Measurements from ENCODE around the gene KMT2D. TPM values are rescaled to one million over a fixed set of nuclear protein-coding genes. Genes with fewer than 3 reads are reported as not detected.
A peak's percentile ranks its signal among the peaks of the same experiment; 100 is the strongest.

KMT2D gene
- total RNA-seq, 1 experiment from 2014 or later, result 41.9 TPM

DNA sequence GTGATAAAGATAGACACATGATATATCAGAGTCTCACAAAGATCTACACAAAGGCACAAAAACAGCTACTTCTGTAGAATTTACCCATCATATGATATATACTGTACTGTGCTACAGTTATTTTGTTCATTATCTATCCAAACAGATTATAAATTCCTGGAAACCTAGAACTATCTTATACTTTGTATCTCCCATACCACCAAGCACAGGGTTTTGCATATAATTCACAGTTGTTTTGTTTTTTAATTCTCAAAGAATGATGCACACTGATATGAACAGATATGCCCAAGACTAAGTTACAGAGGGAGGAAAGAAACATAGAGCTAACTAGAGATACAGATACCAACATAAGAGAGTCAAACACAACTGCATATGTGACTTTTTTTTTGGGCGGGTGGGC is 45.4 kb downstream of the KMT2D start:
- Histone ChIP-seq H3K4me1 (ENCODE audit: insufficient read depth, low read length) (peaks cover 18% of the 10 kb centered on the region), H4K20me1 (ENCODE audit: low read length) (no peaks in the 10 kb centered on the region), H3K27ac (ENCODE audit: low read length) (no peak overlapping the region), H3F3A (ENCODE audit: low read length, unreplicated experiment) (peaks cover 4% of the 10 kb centered on the region), H2AFZ (ENCODE audit: low read length) (no peak overlapping the region), H3K79me2 (ENCODE audit: low read length) (peaks cover 34% of the 10 kb centered on the region), H3K9me2 (replicated peaks; ENCODE audit: low read length) (no peaks in the 10 kb centered on the region), H3K4me3 (ENCODE audit: low read length) (no peak overlapping the region), H3K9ac (ENCODE audit: low read length) (no peak overlapping the region), H3K4me2 (ENCODE audit: low read length) (no peak overlapping the region), H3K27me3 (ENCODE audit: low read length) (no peaks in the 10 kb centered on the region), H3K9me3 (ENCODE audit: low read length) (no peaks in the 10 kb centered on the region), H3K36me3 (ENCODE audit: low read depth, low read length) (peaks cover 11% of the 10 kb centered on the region; the same call in 1 of the 2 replicates)
- BruUV-seq (replicated peaks), result no TSS peak
- TF ChIP-seq, protein P1, sequence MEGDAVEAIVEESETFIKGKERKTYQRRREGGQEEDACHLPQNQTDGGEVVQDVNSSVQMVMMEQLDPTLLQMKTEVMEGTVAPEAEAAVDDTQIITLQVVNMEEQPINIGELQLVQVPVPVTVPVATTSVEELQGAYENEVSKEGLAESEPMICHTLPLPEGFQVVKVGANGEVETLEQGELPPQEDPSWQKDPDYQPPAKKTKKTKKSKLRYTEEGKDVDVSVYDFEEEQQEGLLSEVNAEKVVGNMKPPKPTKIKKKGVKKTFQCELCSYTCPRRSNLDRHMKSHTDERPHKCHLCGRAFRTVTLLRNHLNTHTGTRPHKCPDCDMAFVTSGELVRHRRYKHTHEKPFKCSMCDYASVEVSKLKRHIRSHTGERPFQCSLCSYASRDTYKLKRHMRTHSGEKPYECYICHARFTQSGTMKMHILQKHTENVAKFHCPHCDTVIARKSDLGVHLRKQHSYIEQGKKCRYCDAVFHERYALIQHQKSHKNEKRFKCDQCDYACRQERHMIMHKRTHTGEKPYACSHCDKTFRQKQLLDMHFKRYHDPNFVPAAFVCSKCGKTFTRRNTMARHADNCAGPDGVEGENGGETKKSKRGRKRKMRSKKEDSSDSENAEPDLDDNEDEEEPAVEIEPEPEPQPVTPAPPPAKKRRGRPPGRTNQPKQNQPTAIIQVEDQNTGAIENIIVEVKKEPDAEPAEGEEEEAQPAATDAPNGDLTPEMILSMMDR (conservative IDR thresholded peaks at IDR 0.05; ENCODE audit: low read depth, low read length), result no peak
- no peak for TF ChIP-seq EZH2phosphoT487 (IDR thresholded peaks at IDR 0.05; ENCODE audit: borderline replicate concordance, low read length)
- no peak for TF ChIP-seq EZH2 (IDR thresholded peaks at IDR 0.05; ENCODE audit: low read length, unreplicated experiment)
- ATAC-seq (no peak), DNase-seq (no peak)
- ChIA-PET CTCF (interaction anchor here (0.5 to 1.2 kb wide), 3 partner anchors 18 to 115 kb away, joined by 3 to 6 read pairs (median 4); no protein-coding TSS in a partner anchor), POLR2A (ENCODE audit: unreplicated experiment) (interaction anchor here (0.7 kb wide), 1 partner anchor 18 kb away, joined by 6 read pairs; no protein-coding TSS in a partner anchor)
- intact Hi-C loops (cut with micrococcal nuclease), result no loop called here

DNA sequence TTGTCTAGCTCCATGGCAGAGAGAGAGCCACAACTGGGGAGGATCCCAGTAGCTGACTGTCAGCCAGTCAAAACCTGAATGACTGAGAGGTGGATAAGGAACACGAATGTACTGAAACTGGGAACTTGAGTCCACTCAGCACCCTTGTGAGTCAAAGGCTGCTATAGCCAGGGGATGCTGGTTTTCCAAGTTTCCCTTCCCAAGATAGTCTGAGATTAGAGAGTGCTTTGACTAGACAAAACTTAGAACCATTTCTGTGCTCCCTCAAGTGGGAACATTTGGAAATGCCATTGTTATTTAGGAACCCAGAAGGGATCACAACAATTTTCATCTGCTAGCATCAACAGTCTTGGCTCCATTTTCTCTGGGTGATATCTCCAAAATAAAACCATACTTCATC is 46.0 kb downstream of the KMT2D start:
- ChIA-PET POLR2A (ENCODE audit: unreplicated experiment) (no interaction called here), CTCF (no interaction called here)
- no peak overlapping the region for H3K4me2 ChIP-seq (ENCODE audit: low read length)
- no peak for ATAC-seq
- H3K27me3 ChIP-seq (ENCODE audit: low read length), result no peaks in the 10 kb centered on the region
- intact Hi-C loops (cut with micrococcal nuclease), result no loop called here
- no peak overlapping the region for H3K27ac ChIP-seq (ENCODE audit: low read length)
- peaks cover 14% of the 10 kb centered on the region for H3K4me1 ChIP-seq (ENCODE audit: insufficient read depth, low read length)
- H3K9me3 ChIP-seq (ENCODE audit: low read length), result no peaks in the 10 kb centered on the region
- TF ChIP-seq, protein P1 (conservative IDR thresholded peaks at IDR 0.05; ENCODE audit: low read depth, low read length), result peak; percentile 45; the same call in 1 of the 2 replicates
- TF ChIP-seq EZH2 (IDR thresholded peaks at IDR 0.05; ENCODE audit: low read length, unreplicated experiment), result no peak
- H3F3A ChIP-seq (ENCODE audit: low read length, unreplicated experiment), result peaks cover 3% of the 10 kb centered on the region
- no peak overlapping the region for H3K4me3 ChIP-seq (ENCODE audit: low read length)
- no TSS peak for BruUV-seq (replicated peaks)
- no peak overlapping the region for H2AFZ ChIP-seq (ENCODE audit: low read length)
- peaks cover 34% of the 10 kb centered on the region for H3K79me2 ChIP-seq (ENCODE audit: low read length)
- no peaks in the 10 kb centered on the region for H4K20me1 ChIP-seq (ENCODE audit: low read length)
- peaks cover 11% of the 10 kb centered on the region; the same call in 1 of the 2 replicates for H3K36me3 ChIP-seq (ENCODE audit: low read depth, low read length)
- H3K9me2 ChIP-seq (replicated peaks; ENCODE audit: low read length), result no peaks in the 10 kb centered on the region
- H3K9ac ChIP-seq (ENCODE audit: low read length), result no peak overlapping the region
- peak; percentile 43 for DNase-seq

DNA sequence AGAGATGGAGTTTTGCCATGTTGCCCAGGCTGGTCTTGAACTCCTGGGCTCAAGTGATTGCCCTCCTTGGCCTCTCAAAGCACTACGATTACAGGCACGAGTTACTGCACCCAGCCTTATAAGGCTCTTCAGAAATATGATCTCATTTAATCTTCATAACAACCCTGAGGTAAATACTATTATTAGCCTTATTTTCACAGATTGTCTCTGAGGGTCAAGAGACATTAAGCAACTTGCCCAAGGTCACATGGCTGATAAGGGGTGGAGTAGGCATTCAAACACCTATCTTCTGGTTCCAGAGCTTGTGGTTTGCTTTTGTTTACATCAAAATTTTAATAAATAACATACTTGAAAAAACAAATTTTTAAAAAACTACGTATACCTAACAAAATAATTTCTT is 47.2 kb downstream of the KMT2D start:
- TF ChIP-seq, protein P1 (conservative IDR thresholded peaks at IDR 0.05; ENCODE audit: low read depth, low read length), result no peak
- TF ChIP-seq EZH2 (IDR thresholded peaks at IDR 0.05; ENCODE audit: low read length, unreplicated experiment) (no peak), EZH2phosphoT487 (IDR thresholded peaks at IDR 0.05; ENCODE audit: borderline replicate concordance, low read length) (no peak)
- DNase-seq (no peak), ATAC-seq (no peak)
- ChIA-PET POLR2A (ENCODE audit: unreplicated experiment) (no interaction called here), CTCF (no interaction called here)
- Histone ChIP-seq H4K20me1 (ENCODE audit: low read length) (no peaks in the 10 kb centered on the region), H3K9me3 (ENCODE audit: low read length) (no peaks in the 10 kb centered on the region), H3K36me3 (ENCODE audit: low read depth, low read length) (peaks cover 11% of the 10 kb centered on the region; the same call in 1 of the 2 replicates), H3K4me3 (ENCODE audit: low read length) (no peak overlapping the region), H3F3A (ENCODE audit: low read length, unreplicated experiment) (no peaks in the 10 kb centered on the region), H3K27me3 (ENCODE audit: low read length) (no peaks in the 10 kb centered on the region), H3K4me2 (ENCODE audit: low read length) (no peak overlapping the region), H3K9ac (ENCODE audit: low read length) (no peak overlapping the region), H2AFZ (ENCODE audit: low read length) (no peak overlapping the region), H3K9me2 (replicated peaks; ENCODE audit: low read length) (no peaks in the 10 kb centered on the region), H3K27ac (ENCODE audit: low read length) (no peak overlapping the region), H3K79me2 (ENCODE audit: low read length) (peaks cover 34% of the 10 kb centered on the region), H3K4me1 (ENCODE audit: insufficient read depth, low read length) (peaks cover 11% of the 10 kb centered on the region)
- BruUV-seq (replicated peaks), result no TSS peak
- intact Hi-C loops (cut with micrococcal nuclease), result no loop called here
